ENCODE results near the gene KCNH2.

- no peak for TF ChIP-seq CTCF (IDR thresholded peaks at IDR 0.05)
- TF ChIP-seq POLR2AphosphoS5 (IDR thresholded peaks at IDR 0.05) = no peak
- no peak for TF ChIP-seq EP300 (IDR thresholded peaks at IDR 0.05)
- no peak for TF ChIP-seq POLR2A (IDR thresholded peaks at IDR 0.05; ENCODE audit: low read depth)
Measured at GRCh38 chr7:150928541-150928940, 49.6 kb downstream of the KCNH2 start.
